Caco-2 (cell line): ENCODE measurements around the gene LIME1. TPM values are rescaled to one million over a fixed set of nuclear protein-coding genes. Genes with fewer than 3 reads are reported as not detected.

Experiments used
- BruUV-seq: library from RNA; stranded (reverse); fragments of 400-500 nt; replicated peaks from 2 replicates; lab custom pipeline; 2021; lab: Mats Ljungman, UMichigan
- CTCF ChIA-PET: fragments of 300-600 bp; sonication (Branson Sonifier 250); formaldehyde crosslinking; loops from one replicate; lab custom pipeline; 2022; ENCODE audit warnings: antibody characterized with exemption; lab: Charles Lee
- POLR2A ChIA-PET: fragments of 300-600 bp; sonication (Branson Sonifier 250); formaldehyde crosslinking; loops from one replicate; lab custom pipeline; 2022; ENCODE audit warnings: antibody characterized with exemption; lab: Charles Lee
- DNase-seq, 2 experiments: peaks; one replicate each; pipeline versions ENCODE4 v3.0.0 to v3.0.0-alpha.2; 2020 to 2022
- H3K27me3 ChIP-seq: replicated peaks from 2 replicates; pipeline ENCODE4 v1.6.0; 2011; ENCODE audit warnings: low read length; ENCODE audit not compliant: control insufficient read depth, insufficient read depth
- H3K36me3 ChIP-seq: 2 replicates; pipeline ENCODE4 v1.5.1; 2011; ENCODE audit warnings: low read length; ENCODE audit not compliant: control insufficient read depth, insufficient read depth
- H3K4me1 ChIP-seq: fragments of 250-450 bp; sonication (Bioruptor Pico); 2 replicates; pipeline ENCODE4 v1.5.1; 2020; ENCODE audit warnings: mild to moderate bottlenecking
- H3K4me3 ChIP-seq: 2 replicates; pipeline ENCODE4 v1.5.1; 2011; ENCODE audit warnings: low read depth, mild to moderate bottlenecking, control low read depth, low read length
- H3K9me3 ChIP-seq: fragments of 250-450 bp; sonication (Bioruptor Pico); 2 replicates; pipeline ENCODE4 v1.5.1; 2020; ENCODE audit warnings: mild to moderate bottlenecking, moderate library complexity
- H3K27ac Mint-ChIP-seq: one replicate; pipeline ENCODE4 v1.8.0; 2022; ENCODE audit warnings: mixed read lengths; ENCODE audit not compliant: unreplicated experiment
- H3K27me3 Mint-ChIP-seq: one replicate; pipeline ENCODE4 v1.8.0; 2022; ENCODE audit warnings: mixed read lengths; ENCODE audit not compliant: insufficient read depth, unreplicated experiment
- H3K36me3 Mint-ChIP-seq: one replicate; pipeline ENCODE4 v1.8.0; 2022; ENCODE audit warnings: mild to moderate bottlenecking, mixed read lengths; ENCODE audit not compliant: insufficient read depth, unreplicated experiment
- H3K4me1 Mint-ChIP-seq: one replicate; pipeline ENCODE4 v1.8.0; 2022; ENCODE audit warnings: low read depth, mixed read lengths; ENCODE audit not compliant: unreplicated experiment
- H3K4me3 Mint-ChIP-seq: one replicate; pipeline ENCODE4 v1.8.0; 2022; ENCODE audit warnings: mild to moderate bottlenecking, moderate library complexity, mixed read lengths; ENCODE audit not compliant: unreplicated experiment
- H3K9me3 Mint-ChIP-seq: one replicate; pipeline ENCODE4 v1.8.0; 2022; ENCODE audit warnings: mixed read lengths; ENCODE audit not compliant: unreplicated experiment
- intact Hi-C: fragments of 100-400 bp; cut with micrococcal nuclease; formaldehyde crosslinking; loops from one replicate; pipeline ENCODE4 v1.10.0; 2022; ENCODE audit not compliant: unreplicated experiment
- total RNA-seq: library from RNA; stranded (reverse); gene quantifications from 2 replicates; pipeline ENCODE4 v1.2.3, GENCODE V29; 2022
- TF ChIP-seq, protein P1 (sequence below), 2 experiments: fragments of 200-600 bp in 1 of 2; IDR thresholded peaks; 1 replicate in 1 of 2; 2 replicates in 1 of 2; pipeline versions ENCODE4 v1.5.1 to v1.8.0; 2011 to 2022; ENCODE audit warnings: antibody characterized with exemption in 1 of 2, control low read depth in 1 of 2, inconsistent platforms in 1 of 2, low read depth in 1 of 2, low read length in 1 of 2, mild to moderate bottlenecking in 1 of 2, moderate library complexity in 1 of 2; ENCODE audit not compliant: insufficient read depth in 1 of 2, severe bottlenecking in 1 of 2, unreplicated experiment in 1 of 2

Gene LIME1
- total RNA-seq, 1 experiment from 2014 or later: 18.8 TPM

- Histone ChIP-seq H3K4me1 (no peaks in the 10 kb centered on the region), H3K9me3 (no peaks in the 10 kb centered on the region), H3K36me3 (no peaks in the 10 kb centered on the region), H3K4me3 (no peak overlapping the region), H3K27me3 (no peaks in the 10 kb centered on the region)
- H3K4me1 Mint-ChIP-seq: no peaks in the 10 kb centered on the region
- H3K4me3 Mint-ChIP-seq: no peak overlapping the region
- intact Hi-C loops: loop anchor here (10.0 kb wide), 1 partner anchor 187 kb away; the partner anchor contains the start of gene SAMD10
- H3K27ac Mint-ChIP-seq: no peak overlapping the region
- ChIA-PET POLR2A (no interaction called here), CTCF (interaction anchor here (0.5 to 2.7 kb wide), 2 partner anchors 36 to 77 kb away, joined by 3 to 20 read pairs; partner anchors contain the start of gene TPD52L2)
- no TSS peak for BruUV-seq
- TF ChIP-seq, protein P1, sequence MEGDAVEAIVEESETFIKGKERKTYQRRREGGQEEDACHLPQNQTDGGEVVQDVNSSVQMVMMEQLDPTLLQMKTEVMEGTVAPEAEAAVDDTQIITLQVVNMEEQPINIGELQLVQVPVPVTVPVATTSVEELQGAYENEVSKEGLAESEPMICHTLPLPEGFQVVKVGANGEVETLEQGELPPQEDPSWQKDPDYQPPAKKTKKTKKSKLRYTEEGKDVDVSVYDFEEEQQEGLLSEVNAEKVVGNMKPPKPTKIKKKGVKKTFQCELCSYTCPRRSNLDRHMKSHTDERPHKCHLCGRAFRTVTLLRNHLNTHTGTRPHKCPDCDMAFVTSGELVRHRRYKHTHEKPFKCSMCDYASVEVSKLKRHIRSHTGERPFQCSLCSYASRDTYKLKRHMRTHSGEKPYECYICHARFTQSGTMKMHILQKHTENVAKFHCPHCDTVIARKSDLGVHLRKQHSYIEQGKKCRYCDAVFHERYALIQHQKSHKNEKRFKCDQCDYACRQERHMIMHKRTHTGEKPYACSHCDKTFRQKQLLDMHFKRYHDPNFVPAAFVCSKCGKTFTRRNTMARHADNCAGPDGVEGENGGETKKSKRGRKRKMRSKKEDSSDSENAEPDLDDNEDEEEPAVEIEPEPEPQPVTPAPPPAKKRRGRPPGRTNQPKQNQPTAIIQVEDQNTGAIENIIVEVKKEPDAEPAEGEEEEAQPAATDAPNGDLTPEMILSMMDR (IDR thresholded peaks at IDR 0.05; ENCODE audit: insufficient read depth in 1 of 2, low read depth in 1 of 2, low read length in 1 of 2, severe bottlenecking in 1 of 2, unreplicated experiment in 1 of 2): no peak
- no peaks in the 10 kb centered on the region for H3K36me3 Mint-ChIP-seq
- H3K9me3 Mint-ChIP-seq: no peaks in the 10 kb centered on the region
- H3K27me3 Mint-ChIP-seq: no peaks in the 10 kb centered on the region
- no peak for DNase-seq
Measured at GRCh38 chr20:63787749-63788148, 51.3 kb downstream of the LIME1 start.

Other genes starting within 250 kb of the LIME1 start
- gene EEF1A2, start 237.6 kb upstream of the LIME1 start, total RNA-seq: 25.2 and 32.0 TPM in 2 replicates
- gene PPDPF, start 215.9 kb upstream of the LIME1 start, total RNA-seq: 511 and 634 TPM in 2 replicates
- gene PTK6, start 199.3 kb upstream of the LIME1 start, total RNA-seq: 0.42 and 0.64 TPM in 2 replicates
- gene SRMS, start 188.9 kb upstream of the LIME1 start, total RNA-seq: not detected in 2 replicates
- 0.39 TPM in 1 of 2 replicates, not detected in the other for gene FNDC11, start 182.5 kb upstream of the LIME1 start, total RNA-seq
- gene HELZ2, start 162.4 kb upstream of the LIME1 start, total RNA-seq: 35.2 and 36.5 TPM in 2 replicates
- gene GMEB2, start 109.6 kb upstream of the LIME1 start, total RNA-seq: 20.6 and 21.5 TPM in 2 replicates
- gene STMN3, start 83.2 kb upstream of the LIME1 start, total RNA-seq: 27.4 and 27.9 TPM in 2 replicates
- 51.1 and 61.6 TPM in 2 replicates for gene RTEL1, start 78.4 kb upstream of the LIME1 start, total RNA-seq
- not detected in 2 replicates for gene TNFRSF6B, start 40.0 kb upstream of the LIME1 start, total RNA-seq
- gene ARFRP1, start 28.7 kb upstream of the LIME1 start, total RNA-seq: 119 and 126 TPM in 2 replicates
- 69.3 and 74.7 TPM in 2 replicates for gene ZGPAT, start 28.6 kb upstream of the LIME1 start, total RNA-seq
- 211 and 234 TPM in 2 replicates for gene SLC2A4RG, start 3.1 kb downstream of the LIME1 start, total RNA-seq
- gene ZBTB46, start 94.6 kb downstream of the LIME1 start, total RNA-seq: 9.1 and 9.5 TPM in 2 replicates
- gene ABHD16B, start 124.8 kb downstream of the LIME1 start, total RNA-seq: 0.27 TPM in 1 of 2 replicates, not detected in the other
- gene TPD52L2, start 128.6 kb downstream of the LIME1 start, total RNA-seq: 286 and 293 TPM in 2 replicates
- 117 and 124 TPM in 2 replicates for gene DNAJC5, start 158.5 kb downstream of the LIME1 start, total RNA-seq
- 101 and 113 TPM in 2 replicates for gene UCKL1, start 219.8 kb downstream of the LIME1 start, total RNA-seq
- gene ZNF512B, start 233.3 kb downstream of the LIME1 start, total RNA-seq: 40.0 and 47.9 TPM in 2 replicates
- gene SAMD10, start 243.0 kb downstream of the LIME1 start, total RNA-seq: 13.4 and 13.6 TPM in 2 replicates
- 176 and 181 TPM in 2 replicates for gene PRPF6, start 244.5 kb downstream of the LIME1 start, total RNA-seq